HEK293 (cell line): ENCODE results near the gene CRYBG1.
A peak's percentile ranks its signal among the peaks of the same experiment; 100 is the strongest.

Source experiments
- CTCF ChIA-PET: fragments of 350-600 bp; formaldehyde crosslinking; extraction: SDS; loops from one replicate; lab custom pipeline; 2021; ENCODE audit warnings: antibody characterized with exemption; lab: Yijun Ruan, JAX
- POLR2A ChIA-PET: fragments of 300-600 bp; formaldehyde crosslinking; extraction: SDS; loops from one replicate; lab custom pipeline; 2020; ENCODE audit warnings: antibody characterized with exemption, inconsistent platforms; lab: Yijun Ruan, JAX
- H3K27ac ChIP-seq: fragments of 200-500 bp; sonication (Bioruptor generic); 2 replicates; pipeline ENCODE4 v1.5.1; 2014; ENCODE audit warnings: low read depth, low read length, control low read depth, inconsistent platforms; ENCODE audit errors: extremely low read depth
- H3K36me3 ChIP-seq, 2 experiments: fragments of 200-500 bp in 1 of 2; sonication (Bioruptor generic) in 1 of 2; 1 replicate in 1 of 2; 2 replicates in 1 of 2; pipeline ENCODE4 v1.5.1; 2014 to 2017; ENCODE audit warnings: inconsistent platforms in 2 of 2, low read length in 2 of 2; ENCODE audit not compliant: control insufficient read depth in 2 of 2, insufficient read depth in 1 of 2
- H3K4me1 ChIP-seq: fragments of 200-500 bp; sonication (Bioruptor generic); 2 replicates; pipeline ENCODE4 v1.5.1; 2014; ENCODE audit warnings: mild to moderate bottlenecking, low read length, inconsistent platforms; ENCODE audit not compliant: control insufficient read depth, insufficient read depth
- H3K4me3 ChIP-seq: 2 replicates; pipeline ENCODE4 v1.5.1; 2011; ENCODE audit warnings: low read depth, mild to moderate bottlenecking, control low read depth, low read length, moderate library complexity
- H3K9me3 ChIP-seq: fragments of 200-500 bp; sonication (Bioruptor generic); 2 replicates; pipeline ENCODE4 v1.5.1; 2014; ENCODE audit warnings: low read depth, low read length, inconsistent platforms; ENCODE audit not compliant: control insufficient read depth, insufficient read depth
- KLF7 ChIP-seq: fragments of 450-650 bp; formaldehyde crosslinking; IDR thresholded peaks from 2 replicates; pipeline ENCODE4 v1.5.1; 2016; ENCODE audit warnings: missing biosample characterization, missing genetic modification characterization, borderline replicate concordance
- MEIS1 ChIP-seq: sonication (generic); formaldehyde crosslinking; IDR thresholded peaks from 2 replicates; pipeline ENCODE4 v1.8.1; 2022; ENCODE audit warnings: missing genetic modification reagents, mild to moderate bottlenecking, borderline replicate concordance
- PBX3 ChIP-seq: sonication (generic); formaldehyde crosslinking; IDR thresholded peaks from 2 replicates; pipeline ENCODE4 v1.8.1; 2022; ENCODE audit warnings: mild to moderate bottlenecking, moderate library complexity, missing genetic modification reagents
- PRDM10 ChIP-seq: fragments of 450-650 bp; formaldehyde crosslinking; IDR thresholded peaks from 2 replicates; pipeline ENCODE4 v1.5.1; 2016; ENCODE audit warnings: missing biosample characterization, missing genetic modification characterization
- PRDM6 ChIP-seq: fragments of 450-650 bp; formaldehyde crosslinking; IDR thresholded peaks from 2 replicates; pipeline ENCODE4 v1.5.1; 2017; ENCODE audit warnings: missing biosample characterization, missing genetic modification characterization
- REST ChIP-seq: fragments of 450-650 bp; formaldehyde crosslinking; IDR thresholded peaks from 2 replicates; pipeline ENCODE4 v1.5.1; 2016; ENCODE audit warnings: missing biosample characterization, missing genetic modification characterization
- SCRT1 ChIP-seq: fragments of 450-650 bp; formaldehyde crosslinking; IDR thresholded peaks from 2 replicates; pipeline ENCODE4 v1.5.1; 2016; ENCODE audit warnings: missing biosample characterization, missing genetic modification characterization, borderline replicate concordance
- ZBTB17 ChIP-seq: fragments of 450-650 bp; formaldehyde crosslinking; IDR thresholded peaks from 2 replicates; pipeline ENCODE4 v1.5.1; 2016; ENCODE audit warnings: missing biosample characterization, missing genetic modification characterization
- ZNF10 ChIP-seq: fragments of 450-650 bp; formaldehyde crosslinking; IDR thresholded peaks from 2 replicates; pipeline ENCODE4 v1.5.1; 2017; ENCODE audit warnings: missing biosample characterization, missing genetic modification characterization
- ZNF394 ChIP-seq: fragments of 450-650 bp; formaldehyde crosslinking; IDR thresholded peaks from 2 replicates; pipeline ENCODE4 v1.5.1; 2016; ENCODE audit warnings: missing biosample characterization, missing genetic modification characterization, mild to moderate bottlenecking, moderate library complexity, borderline replicate concordance
- ZNF48 ChIP-seq: fragments of 450-650 bp; formaldehyde crosslinking; IDR thresholded peaks from 2 replicates; pipeline ENCODE4 v1.5.1; 2016; ENCODE audit warnings: missing biosample characterization, missing genetic modification characterization
- ZNF514 ChIP-seq: fragments of 450-650 bp; formaldehyde crosslinking; IDR thresholded peaks from 2 replicates; pipeline ENCODE4 v1.5.1; 2016; ENCODE audit warnings: missing biosample characterization, missing genetic modification characterization
- ZNF654 ChIP-seq: fragments of 450-650 bp; formaldehyde crosslinking; IDR thresholded peaks from 2 replicates; pipeline ENCODE4 v1.5.1; 2016; ENCODE audit warnings: low read depth, missing biosample characterization, missing genetic modification characterization
- ZNF792 ChIP-seq: fragments of 450-650 bp; formaldehyde crosslinking; IDR thresholded peaks from 2 replicates; pipeline ENCODE4 v1.5.1; 2016; ENCODE audit warnings: missing biosample characterization, missing genetic modification characterization

Gene CRYBG1

GRCh38 chr6:106608080-106608668, 247.7 kb downstream of the CRYBG1 start:
- CTCF ChIA-PET = interaction anchor here (0.6 to 3.3 kb wide), 31 partner anchors 9 to 642 kb away, joined by 3 to 33 read pairs (median 4); no protein-coding TSS in a partner anchor
- no peaks in the 10 kb centered on the region for H3K9me3 ChIP-seq
- TF ChIP-seq KLF7 (tag by site-specific recombination) (no peak), SCRT1 (tag by site-specific recombination) (no peak), PRDM6 (tag by site-specific recombination) (no peak), ZNF654 (peak; percentile 16; the same call in 1 of the 2 replicates), ZNF10 (tag by site-specific recombination) (peak; percentile 73; the same call in 1 of the 2 replicates), ZNF514 (tag by site-specific recombination) (no peak)
- TF ChIP-seq, all 188 proteins: peak for 2
- Histone ChIP-seq H3K4me3 (no peak overlapping the region), H3K36me3 (no peaks in the 10 kb centered on the region), H3K4me1 (peaks cover 6% of the 10 kb centered on the region; the same call in 1 of the 2 replicates), H3K27ac (no peak overlapping the region)
- POLR2A ChIA-PET = interaction anchor here (0.6 kb wide), 1 partner anchor 655 kb away, joined by 4 read pairs; no protein-coding TSS in a partner anchor

- CTCF ChIA-PET = interaction anchor here (0.6 to 3.3 kb wide), 29 partner anchors 9 to 1303 kb away, joined by 3 to 33 read pairs (median 3); no protein-coding TSS in a partner anchor
- TF ChIP-seq ZBTB17 (no peak), ZNF48 (no peak), ZNF792 (tag by site-specific recombination) (no peak), PRDM10 (tag by site-specific recombination) (no peak), PBX3 (no peak), MEIS1 (no peak)
- Histone ChIP-seq H3K4me1 (no peaks in the 10 kb centered on the region), H3K27ac (no peak overlapping the region), H3K4me3 (no peak overlapping the region), H3K9me3 (no peaks in the 10 kb centered on the region), H3K36me3 (peaks cover 0 to 3% of the 10 kb centered on the region in 2 experiments; a peak in 1 of 3 replicates)
- POLR2A ChIA-PET = no interaction called here
These were observed 249.2 kb downstream of the CRYBG1 start for GRCh38 chr6:106609699-106610098.

- CTCF ChIA-PET = interaction anchor here (0.7 to 3.3 kb wide), 10 partner anchors 8 to 369 kb away, joined by 3 to 33 read pairs (median 4); no protein-coding TSS in a partner anchor
- POLR2A ChIA-PET = no interaction called here
- Histone ChIP-seq H3K9me3 (no peaks in the 10 kb centered on the region), H3K4me3 (no peak overlapping the region), H3K27ac (no peak overlapping the region), H3K4me1 (no peaks in the 10 kb centered on the region), H3K36me3 (peaks cover 0 to 3% of the 10 kb centered on the region in 2 experiments; a peak in 1 of 3 replicates)
- no peak for TF ChIP-seq PBX3
- TF ChIP-seq ZNF394 = no peak
- TF ChIP-seq REST (tag by site-specific recombination) = no peak
These were observed 250.5 kb downstream of the CRYBG1 start for GRCh38 chr6:106611030-106611429.
